ENCODE measurements around the gene PRR36.
"Not testable (repeated sequence)": the region's sequence is repeated elsewhere in the genome, so short reads cannot be mapped to it uniquely, and the experiment has no call there.

PRR36 gene

DNA sequence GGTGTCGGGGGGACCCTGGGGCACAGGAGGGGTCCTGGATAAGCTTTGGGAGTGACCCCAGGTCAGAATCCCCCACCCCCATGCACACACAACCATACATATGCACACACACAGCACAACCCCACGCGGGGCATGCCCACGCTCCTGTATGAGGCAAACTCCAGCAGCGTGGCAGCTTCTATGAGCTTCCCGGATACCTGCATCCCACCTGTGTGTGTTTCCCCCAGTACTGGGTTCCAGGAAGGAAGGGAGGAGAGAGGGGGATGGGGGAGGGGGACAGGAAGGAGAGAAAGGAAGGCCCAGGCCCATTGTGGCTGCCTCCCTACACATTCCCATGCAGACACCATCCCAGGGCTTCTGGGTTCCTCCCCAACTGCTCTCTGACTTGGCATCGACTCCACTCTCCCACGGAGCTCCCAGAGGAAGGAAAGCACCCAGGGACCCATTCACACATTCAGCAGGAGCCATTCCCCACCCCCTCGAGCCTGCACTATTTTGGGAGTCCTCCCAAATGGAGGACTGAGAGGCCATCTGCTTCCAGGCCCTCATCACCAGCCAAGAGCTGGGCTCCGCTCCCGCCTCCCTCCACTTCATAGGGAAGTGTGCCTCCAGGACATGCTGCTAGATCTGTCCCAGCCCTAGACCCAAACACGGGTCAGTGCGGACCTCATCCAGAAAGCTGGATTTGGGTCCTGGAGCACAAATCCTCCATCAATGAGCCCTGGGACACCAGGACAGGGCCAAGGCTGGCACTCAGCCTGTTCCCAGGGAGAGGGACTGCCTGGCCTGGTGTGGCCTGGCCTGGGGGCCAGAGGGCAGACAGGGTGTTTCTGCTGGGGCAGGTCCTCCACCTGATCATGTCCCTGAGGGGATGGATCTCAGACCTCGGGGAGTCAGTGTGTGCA is 13.2 kb downstream of the PRR36 start:
- no peak overlapping the region for H3K27ac Mint-ChIP-seq
- H3K4me1 Mint-ChIP-seq, result peaks cover 30% of the 10 kb centered on the region
- peak overlapping the region; percentile 40 for H3K4me3 Mint-ChIP-seq
- peaks cover 90% of the 10 kb centered on the region for H3K27me3 Mint-ChIP-seq (ENCODE audit: low read depth, poor library complexity)
- no peaks in the 10 kb centered on the region for H3K36me3 Mint-ChIP-seq (ENCODE audit: low read depth)
- TF ChIP-seq, protein P1, sequence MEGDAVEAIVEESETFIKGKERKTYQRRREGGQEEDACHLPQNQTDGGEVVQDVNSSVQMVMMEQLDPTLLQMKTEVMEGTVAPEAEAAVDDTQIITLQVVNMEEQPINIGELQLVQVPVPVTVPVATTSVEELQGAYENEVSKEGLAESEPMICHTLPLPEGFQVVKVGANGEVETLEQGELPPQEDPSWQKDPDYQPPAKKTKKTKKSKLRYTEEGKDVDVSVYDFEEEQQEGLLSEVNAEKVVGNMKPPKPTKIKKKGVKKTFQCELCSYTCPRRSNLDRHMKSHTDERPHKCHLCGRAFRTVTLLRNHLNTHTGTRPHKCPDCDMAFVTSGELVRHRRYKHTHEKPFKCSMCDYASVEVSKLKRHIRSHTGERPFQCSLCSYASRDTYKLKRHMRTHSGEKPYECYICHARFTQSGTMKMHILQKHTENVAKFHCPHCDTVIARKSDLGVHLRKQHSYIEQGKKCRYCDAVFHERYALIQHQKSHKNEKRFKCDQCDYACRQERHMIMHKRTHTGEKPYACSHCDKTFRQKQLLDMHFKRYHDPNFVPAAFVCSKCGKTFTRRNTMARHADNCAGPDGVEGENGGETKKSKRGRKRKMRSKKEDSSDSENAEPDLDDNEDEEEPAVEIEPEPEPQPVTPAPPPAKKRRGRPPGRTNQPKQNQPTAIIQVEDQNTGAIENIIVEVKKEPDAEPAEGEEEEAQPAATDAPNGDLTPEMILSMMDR (IDR thresholded peaks at IDR 0.05), result no peak
- no peaks in the 10 kb centered on the region for H3K9me3 Mint-ChIP-seq
- no peak for DNase-seq

DNA sequence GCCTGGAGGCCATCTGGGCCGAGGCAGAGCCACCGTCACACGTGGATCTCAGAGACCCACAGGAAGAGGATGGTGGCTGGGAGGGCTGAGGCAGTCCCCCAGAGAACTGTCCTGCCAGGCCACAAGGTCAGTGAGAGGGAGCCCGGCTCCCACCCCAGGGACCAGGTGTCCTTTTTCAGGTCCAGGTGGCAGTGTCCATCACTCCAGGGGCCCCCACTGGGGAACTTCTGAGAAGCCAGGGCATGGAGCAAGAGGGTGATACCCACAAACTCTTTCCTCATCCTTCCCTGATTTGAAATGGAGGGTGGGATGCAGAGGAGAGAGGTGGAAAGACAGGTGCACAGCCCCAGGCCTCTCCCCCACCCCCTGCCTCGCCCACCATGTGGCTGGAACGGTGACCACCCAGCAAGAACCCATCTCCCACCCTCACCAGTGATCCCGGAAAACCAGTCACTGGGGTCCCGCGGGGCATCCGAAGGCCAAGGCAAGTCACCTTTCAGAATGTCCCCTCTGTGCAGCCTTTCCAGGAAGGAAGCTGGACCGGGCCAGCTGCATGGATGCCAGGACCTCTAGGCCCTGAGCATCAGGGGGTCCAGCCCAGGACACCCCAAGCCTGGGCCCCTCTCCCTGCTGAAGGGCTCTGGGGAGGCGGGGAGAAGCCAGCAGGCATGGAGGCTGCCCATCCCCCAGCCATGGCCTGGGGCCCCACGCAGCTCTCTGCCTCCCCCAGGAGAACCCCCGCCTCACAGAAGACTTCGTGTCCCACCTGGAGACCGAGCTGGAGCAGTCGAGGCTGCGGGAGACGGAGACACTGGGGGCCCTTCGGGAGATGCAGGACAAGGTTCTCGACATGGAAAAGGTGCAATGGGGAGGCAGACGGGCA is 14.1 kb downstream of the PRR36 start:
- H3K27me3 Mint-ChIP-seq (ENCODE audit: low read depth, poor library complexity), result peaks cover 90% of the 10 kb centered on the region
- H3K4me3 Mint-ChIP-seq, result no peak overlapping the region
- H3K9me3 Mint-ChIP-seq, result no peaks in the 10 kb centered on the region
- TF ChIP-seq, protein P1 (IDR thresholded peaks at IDR 0.05), result no peak
- H3K4me1 Mint-ChIP-seq, result peaks cover 35% of the 10 kb centered on the region
- no peak overlapping the region for H3K27ac Mint-ChIP-seq
- DNase-seq, result no peak
- H3K36me3 Mint-ChIP-seq (ENCODE audit: low read depth), result no peaks in the 10 kb centered on the region

DNA sequence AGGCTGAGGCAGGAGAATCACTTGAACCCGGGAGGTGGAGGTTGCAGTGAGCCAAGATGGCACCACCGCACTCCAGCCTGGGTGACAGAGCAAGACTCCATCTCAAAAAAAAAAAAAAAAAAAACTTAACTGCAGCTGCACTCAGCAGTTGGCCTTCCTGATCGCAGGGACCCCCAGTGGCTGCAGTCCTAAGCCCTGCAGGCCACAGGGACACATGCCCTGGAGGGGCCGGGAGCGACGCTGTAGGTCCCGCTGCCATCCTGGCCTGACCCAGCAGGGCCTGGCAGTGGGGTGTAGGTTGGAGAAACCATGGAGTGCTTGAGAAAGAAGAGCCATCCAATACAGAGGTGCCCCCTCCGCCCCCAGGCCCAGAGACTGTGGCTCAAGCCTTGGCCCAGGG is 15.1 kb downstream of the PRR36 start:
- not testable (repeated sequence) for H3K27ac Mint-ChIP-seq; H3K9me3 Mint-ChIP-seq; DNase-seq; H3K36me3 Mint-ChIP-seq (ENCODE audit: low read depth); H3K4me3 Mint-ChIP-seq
- H3K4me1 Mint-ChIP-seq, result peaks cover 36% of the 10 kb centered on the region
- peaks cover 86% of the 10 kb centered on the region for H3K27me3 Mint-ChIP-seq (ENCODE audit: low read depth, poor library complexity)

DNA sequence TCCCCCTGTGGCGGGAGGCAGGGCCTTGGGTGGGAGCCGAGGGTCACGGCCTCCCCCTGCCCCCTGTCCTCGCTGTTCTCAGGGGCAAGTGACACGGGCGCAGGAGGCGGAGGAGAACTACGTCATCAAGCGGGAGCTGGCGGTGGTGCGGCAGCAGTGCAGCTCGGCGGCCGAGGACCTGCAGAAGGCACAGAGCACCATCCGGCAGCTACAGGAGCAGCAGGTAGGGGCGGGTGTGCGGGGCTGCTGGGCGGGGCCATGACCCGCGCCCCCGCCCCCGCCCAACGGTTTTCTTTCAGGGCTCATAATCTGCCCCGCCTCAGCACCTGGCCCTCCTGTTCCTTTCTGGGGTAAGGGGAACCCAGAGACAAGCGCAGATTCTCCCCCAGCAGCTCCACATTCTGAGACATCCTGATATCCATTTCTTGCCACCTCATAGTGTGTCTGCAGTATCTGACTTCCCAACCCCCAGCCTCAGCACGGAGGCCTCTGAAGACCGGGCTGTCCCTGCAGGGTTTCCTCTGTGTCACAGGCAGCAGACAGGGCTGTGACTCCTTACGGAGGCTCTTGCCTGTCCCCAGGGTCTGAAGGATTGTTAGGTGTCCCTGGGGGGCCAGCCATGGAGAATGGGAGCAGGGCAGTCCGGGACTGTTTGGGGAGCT is 15.9 kb downstream of the PRR36 start:
- peaks cover 86% of the 10 kb centered on the region for H3K27me3 Mint-ChIP-seq (ENCODE audit: low read depth, poor library complexity)
- TF ChIP-seq, protein P1 (IDR thresholded peaks at IDR 0.05), result no peak
- DNase-seq, result peak; percentile 72
- H3K9me3 Mint-ChIP-seq, result no peaks in the 10 kb centered on the region
- H3K4me1 Mint-ChIP-seq, result peaks cover 42% of the 10 kb centered on the region
- H3K4me3 Mint-ChIP-seq, result peak overlapping the region; percentile 67
- H3K27ac Mint-ChIP-seq, result no peak overlapping the region
- no peaks in the 10 kb centered on the region for H3K36me3 Mint-ChIP-seq (ENCODE audit: low read depth)

DNA sequence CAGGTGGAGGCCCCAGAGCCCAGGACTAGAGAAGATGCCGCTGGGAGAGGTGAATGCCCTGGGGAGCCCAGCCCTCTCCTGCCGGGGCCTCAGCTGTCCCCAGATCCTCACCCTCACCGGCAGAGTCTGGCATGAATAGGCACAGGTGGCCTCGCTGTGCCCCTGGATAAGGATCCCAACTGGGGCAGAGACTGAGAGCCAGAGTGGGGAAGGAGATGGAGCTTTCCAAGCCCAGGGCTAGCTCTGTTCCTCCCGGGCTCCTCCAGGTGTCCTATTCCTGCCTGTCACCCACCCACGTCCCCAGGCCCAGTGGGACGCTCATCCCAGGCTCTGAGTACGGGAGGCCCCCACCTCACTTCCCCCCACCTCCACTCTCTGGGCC is 16.5 kb downstream of the PRR36 start:
- DNase-seq, result no peak
- Mint-ChIP-seq H3K4me3 (no peak overlapping the region), H3K27ac (no peak overlapping the region), H3K4me1 (peaks cover 46% of the 10 kb centered on the region), H3K27me3 (ENCODE audit: low read depth, poor library complexity) (peaks cover 84% of the 10 kb centered on the region), H3K36me3 (ENCODE audit: low read depth) (no peaks in the 10 kb centered on the region), H3K9me3 (no peaks in the 10 kb centered on the region)
- TF ChIP-seq, protein P1 (IDR thresholded peaks at IDR 0.05), result no peak

Measured in nephron progenitor cell (in vitro differentiated cells).